Left ventricle myocardium inferior (tissue), 1 donor: ENCODE results near the gene KLHL29. TPM values are rescaled to one million over a fixed set of nuclear protein-coding genes. Genes with fewer than 3 reads are reported as not detected.
A peak's percentile ranks its signal among the peaks of the same experiment; 100 is the strongest.

Experiments used
- DNase-seq: peaks from one replicate; pipeline ENCODE4 v3.0.0-alpha.2; 2020
- H3K27ac ChIP-seq: fragments of 200-600 bp; replicated peaks from 2 replicates; pipeline ENCODE4 v1.8.0; 2021
- H3K27me3 ChIP-seq: fragments of 200-600 bp; 2 replicates; pipeline ENCODE4 v1.8.0; 2021; ENCODE audit warnings: low read depth
- H3K36me3 ChIP-seq: fragments of 200-600 bp; 2 replicates; pipeline ENCODE4 v1.8.0; 2021
- H3K4me1 ChIP-seq: fragments of 200-600 bp; 2 replicates; pipeline ENCODE4 v1.8.0; 2021
- H3K4me3 ChIP-seq: fragments of 200-600 bp; 2 replicates; pipeline ENCODE4 v1.8.0; 2021; ENCODE audit warnings: mild to moderate bottlenecking, moderate library complexity
- H3K9me3 ChIP-seq: fragments of 200-600 bp; replicated peaks from 2 replicates; pipeline ENCODE4 v1.8.0; 2021
- CTCF ChIP-seq: fragments of 200-600 bp; IDR thresholded peaks from 2 replicates; pipeline ENCODE4 v1.8.0; 2021; ENCODE audit warnings: antibody characterized with exemption, mild to moderate bottlenecking, borderline replicate concordance
- intact Hi-C: fragments of 100-400 bp; cut with micrococcal nuclease; formaldehyde crosslinking; loops from one replicate; pipeline ENCODE4 v1.11.0; 2022
- total RNA-seq: library from RNA; stranded (reverse); fragmentation: NEBNext Ultra II Directional; extraction: Animal tissue kit (Norgen Biotek cat#: 25700); gene quantifications from one replicate; pipeline ENCODE4 v1.2.1, GENCODE V29; 2021
- donor health status: DM: no; HTN: yes; CAD: no; lungs with severe emphysema.

Gene KLHL29
- total RNA-seq, 1 donor from 2014 or later, result 1.1 TPM

GRCh38 chr2:23632386-23632785 lies 247.4 kb downstream of the KLHL29 start:
- Histone ChIP-seq H3K36me3 (no peaks in the 10 kb centered on the region), H3K4me3 (no peak overlapping the region), H3K4me1 (peaks cover 12% of the 10 kb centered on the region), H3K9me3 (no peaks in the 10 kb centered on the region), H3K27ac (no peak overlapping the region), H3K27me3 (no peaks in the 10 kb centered on the region)
- no peak for DNase-seq
- TF ChIP-seq CTCF, result no peak
- intact Hi-C loops, result no loop called here

- TF ChIP-seq CTCF, result no peak
- DNase-seq, result no peak
- no peak overlapping the region for H3K4me3 ChIP-seq
- no peaks in the 10 kb centered on the region for H3K27me3 ChIP-seq
- H3K27ac ChIP-seq, result no peak overlapping the region
- no peaks in the 10 kb centered on the region for H3K36me3 ChIP-seq
- no peaks in the 10 kb centered on the region for H3K9me3 ChIP-seq
- peaks cover 17% of the 10 kb centered on the region for H3K4me1 ChIP-seq
- intact Hi-C loops, result no loop called here
These were observed 247.9 kb downstream of the KLHL29 start for GRCh38 chr2:23632831-23633395.

GRCh38 chr2:23633966-23634365 lies 249.0 kb downstream of the KLHL29 start:
- intact Hi-C loops, result no loop called here
- DNase-seq, result no peak
- H3K4me1 ChIP-seq, result peaks cover 17% of the 10 kb centered on the region

GRCh38 chr2:23635442-23636340 lies 250.7 kb downstream of the KLHL29 start:
- peak overlapping the region; percentile 75 for H3K27ac ChIP-seq
- no peaks in the 10 kb centered on the region for H3K9me3 ChIP-seq
- no peaks in the 10 kb centered on the region for H3K36me3 ChIP-seq
- no peak for TF ChIP-seq CTCF
- intact Hi-C loops, result no loop called here
- H3K27me3 ChIP-seq, result no peaks in the 10 kb centered on the region
- no peak for DNase-seq
- no peak overlapping the region for H3K4me3 ChIP-seq
- H3K4me1 ChIP-seq, result peaks cover 17% of the 10 kb centered on the region

More at GRCh38 chr2:23633966-23634365, 249.0 kb downstream of the KLHL29 start:
- H3K27me3 ChIP-seq, result no peaks in the 10 kb centered on the region
- no peaks in the 10 kb centered on the region for H3K36me3 ChIP-seq
- no peak for TF ChIP-seq CTCF
- H3K9me3 ChIP-seq, result no peaks in the 10 kb centered on the region
- H3K4me3 ChIP-seq, result no peak overlapping the region
- no peak overlapping the region for H3K27ac ChIP-seq

- intact Hi-C loops, result no loop called here
- H3K27ac ChIP-seq, result peak overlapping the region; percentile 75
- no peaks in the 10 kb centered on the region for H3K27me3 ChIP-seq
- H3K4me3 ChIP-seq, result no peak overlapping the region
- H3K9me3 ChIP-seq, result no peaks in the 10 kb centered on the region
- H3K4me1 ChIP-seq, result peaks cover 17% of the 10 kb centered on the region
- peak; percentile 56 for TF ChIP-seq CTCF
- no peaks in the 10 kb centered on the region for H3K36me3 ChIP-seq
- peak; percentile 45 for DNase-seq
These were observed 251.4 kb downstream of the KLHL29 start for GRCh38 chr2:23636426-23636825.
